ENCODE measurements around the gene LGALS7.

GRCh38 chr19:38793671-38794070, 20.4 kb upstream of the LGALS7 start:
- TF ChIP-seq POLR2A (IDR thresholded peaks at IDR 0.05; ENCODE audit: low read depth, low read length) = no peak
- no peak for TF ChIP-seq POLR2AphosphoS5 (IDR thresholded peaks at IDR 0.05; ENCODE audit: low read depth, low read length)
- TF ChIP-seq TAF1 (IDR thresholded peaks at IDR 0.05; ENCODE audit: borderline replicate concordance, low read depth, low read length) = no peak
